ENCODE data around the gene KCNT2. TPM values are rescaled to one million over a fixed set of nuclear protein-coding genes. Genes with fewer than 3 reads are reported as not detected.

The KCNT2 gene
- polyA plus RNA-seq, 1 of the 3 experiments (the other 2 are of a cell fraction): 0.56 TPM

- H3K79me2 ChIP-seq (ENCODE audit: insufficient read depth): no peaks in the 10 kb centered on the region
- ChIA-PET POLR2A (no interaction called here), CTCF (interaction anchor here (0.6 to 4.9 kb wide), 14 partner anchors 9 to 420 kb away, joined by 3 to 35 read pairs (median 4); no protein-coding TSS in a partner anchor)
- no peak overlapping the region for H3K27ac ChIP-seq (ENCODE audit: low read depth in 2 of 2, low read length in 1 of 2)
- peaks cover 0 to 2% of the 10 kb centered on the region in 2 experiments for H3K36me3 ChIP-seq (replicated peaks in 1 of 2; ENCODE audit: control insufficient read depth in 1 of 2, insufficient read depth in 2 of 2, low read length in 1 of 2)
- no peaks in the 10 kb centered on the region for H3F3A ChIP-seq (replicated peaks; ENCODE audit: insufficient read depth)
- no peak overlapping the region for H3K4me2 ChIP-seq
- H3K4me1 ChIP-seq (ENCODE audit: control insufficient read depth in 1 of 2, insufficient read depth in 2 of 2, low read depth in 1 of 2, low read length in 1 of 2): no peaks in the 10 kb centered on the region; a peak in 1 of 4 replicates
- no peak overlapping the region for H2AFZ ChIP-seq (ENCODE audit: low read depth)
- no peaks in the 10 kb centered on the region for H4K20me1 ChIP-seq (ENCODE audit: insufficient read depth)
- TF ChIP-seq SMC3 (IDR thresholded peaks at IDR 0.05; ENCODE audit: low read depth, low read length): peak; percentile 80
- TF ChIP-seq REST (IDR thresholded peaks at IDR 0.05; ENCODE audit: low read depth, low read length): no peak
- TF ChIP-seq EZH2phosphoT487 (IDR thresholded peaks at IDR 0.05; ENCODE audit: borderline replicate concordance, low read depth): no peak
- peak; percentile 75 for TF ChIP-seq RAD21 (IDR thresholded peaks at IDR 0.05; ENCODE audit: low read length)
- TF ChIP-seq CTCF (IDR thresholded peaks at IDR 0.05): peak; percentile 81
- H3K27me3 ChIP-seq (ENCODE audit: insufficient read depth): no peaks in the 10 kb centered on the region
- H3K4me3 ChIP-seq (ENCODE audit: low read depth in 2 of 2, low read length in 1 of 2): no peak overlapping the region
- no peaks in the 10 kb centered on the region for H3K9me2 ChIP-seq
- H3K9me3 ChIP-seq: no peaks in the 10 kb centered on the region
- H3K9ac ChIP-seq: no peak overlapping the region
- WGBS (ENCODE audit: low lambda C conversion rate): 65% methylated on average over 8 of the region's 8 CpGs
- no peak for DNase-seq
These were observed 290.4 kb downstream of the KCNT2 start for GRCh38 chr1:196317535-196318522.

GRCh38 chr1:196312739-196313138 lies 295.5 kb downstream of the KCNT2 start:
- Histone ChIP-seq H3K79me2 (ENCODE audit: insufficient read depth) (no peaks in the 10 kb centered on the region), H3K36me3 (replicated peaks in 1 of 2; ENCODE audit: control insufficient read depth in 1 of 2, insufficient read depth in 2 of 2, low read length in 1 of 2) (peaks cover 0 to 4% of the 10 kb centered on the region in 2 experiments), H3K4me3 (ENCODE audit: low read depth in 2 of 2, low read length in 1 of 2) (no peak overlapping the region), H2AFZ (ENCODE audit: low read depth) (no peak overlapping the region), H3K9ac (no peak overlapping the region), H3F3A (replicated peaks; ENCODE audit: insufficient read depth) (no peaks in the 10 kb centered on the region), H3K4me1 (ENCODE audit: control insufficient read depth in 1 of 2, insufficient read depth in 2 of 2, low read depth in 1 of 2, low read length in 1 of 2) (no peaks in the 10 kb centered on the region; a peak in 1 of 4 replicates), H3K9me3 (no peaks in the 10 kb centered on the region), H3K4me2 (no peak overlapping the region), H4K20me1 (ENCODE audit: insufficient read depth) (no peaks in the 10 kb centered on the region), H3K9me2 (no peaks in the 10 kb centered on the region), H3K27me3 (ENCODE audit: insufficient read depth) (no peaks in the 10 kb centered on the region), H3K27ac (ENCODE audit: low read depth in 2 of 2, low read length in 1 of 2) (no peak overlapping the region)
- WGBS (ENCODE audit: low lambda C conversion rate): 97% methylated on average over 1 of the region's 1 CpG
- POLR2A ChIA-PET: no interaction called here
- no peak for TF ChIP-seq RCOR1 (IDR thresholded peaks at IDR 0.05; ENCODE audit: low read length)
- no peak for TF ChIP-seq ELF1 (IDR thresholded peaks at IDR 0.05)
- no peak for TF ChIP-seq EZH2phosphoT487 (IDR thresholded peaks at IDR 0.05; ENCODE audit: borderline replicate concordance, low read depth)
- no peak for TF ChIP-seq FOXM1 (IDR thresholded peaks at IDR 0.05; ENCODE audit: low read depth)
- no peak for TF ChIP-seq SMC3 (IDR thresholded peaks at IDR 0.05; ENCODE audit: low read depth, low read length)
- TF ChIP-seq CTCF (IDR thresholded peaks at IDR 0.05): no peak
- no peak for TF ChIP-seq GABPA (IDR thresholded peaks at IDR 0.05; ENCODE audit: low read depth)
- no peak for DNase-seq
- CTCF ChIA-PET: no interaction called here
